GM18498 (cell line): ENCODE results near the gene LCE1A.

ENCODE experiments used
- ATAC-seq: cut with Tn5 transposase; IDR thresholded peaks from one replicate; pipeline ENCODE4 v1.9.1; 2021; ENCODE audit warnings: mild to moderate bottlenecking, moderate library complexity; ENCODE audit not compliant: unreplicated experiment

The LCE1A gene

DNA sequence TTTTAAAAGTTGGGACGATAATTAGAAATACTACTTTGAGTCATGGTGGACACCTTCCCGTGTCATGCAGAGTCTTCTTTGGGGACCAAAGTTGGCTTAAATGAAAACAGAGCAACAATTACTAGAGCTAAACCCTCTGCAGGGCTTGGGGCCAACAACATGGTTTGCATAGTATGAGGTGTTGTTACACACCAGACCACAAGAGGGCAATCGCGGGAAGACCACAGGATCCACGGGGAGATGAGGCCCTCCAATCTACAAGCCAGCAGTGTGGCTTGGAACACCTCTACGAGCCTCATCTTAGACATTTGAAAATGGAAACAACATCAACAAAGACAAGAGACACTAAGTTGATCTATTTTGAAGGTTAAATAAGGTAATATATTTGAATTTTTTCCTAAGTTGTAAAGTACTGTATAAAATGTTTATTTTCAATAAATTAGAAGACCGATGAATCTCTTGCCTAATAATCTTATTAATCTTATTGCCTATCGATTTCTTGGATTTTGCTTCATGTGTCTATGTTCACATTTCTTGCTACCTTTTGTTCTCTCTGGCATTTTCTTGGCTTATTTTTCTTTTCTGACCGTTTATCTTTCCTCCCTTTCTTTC is 42.6 kb downstream of the LCE1A start:
- peak; percentile 71 for ATAC-seq

DNA sequence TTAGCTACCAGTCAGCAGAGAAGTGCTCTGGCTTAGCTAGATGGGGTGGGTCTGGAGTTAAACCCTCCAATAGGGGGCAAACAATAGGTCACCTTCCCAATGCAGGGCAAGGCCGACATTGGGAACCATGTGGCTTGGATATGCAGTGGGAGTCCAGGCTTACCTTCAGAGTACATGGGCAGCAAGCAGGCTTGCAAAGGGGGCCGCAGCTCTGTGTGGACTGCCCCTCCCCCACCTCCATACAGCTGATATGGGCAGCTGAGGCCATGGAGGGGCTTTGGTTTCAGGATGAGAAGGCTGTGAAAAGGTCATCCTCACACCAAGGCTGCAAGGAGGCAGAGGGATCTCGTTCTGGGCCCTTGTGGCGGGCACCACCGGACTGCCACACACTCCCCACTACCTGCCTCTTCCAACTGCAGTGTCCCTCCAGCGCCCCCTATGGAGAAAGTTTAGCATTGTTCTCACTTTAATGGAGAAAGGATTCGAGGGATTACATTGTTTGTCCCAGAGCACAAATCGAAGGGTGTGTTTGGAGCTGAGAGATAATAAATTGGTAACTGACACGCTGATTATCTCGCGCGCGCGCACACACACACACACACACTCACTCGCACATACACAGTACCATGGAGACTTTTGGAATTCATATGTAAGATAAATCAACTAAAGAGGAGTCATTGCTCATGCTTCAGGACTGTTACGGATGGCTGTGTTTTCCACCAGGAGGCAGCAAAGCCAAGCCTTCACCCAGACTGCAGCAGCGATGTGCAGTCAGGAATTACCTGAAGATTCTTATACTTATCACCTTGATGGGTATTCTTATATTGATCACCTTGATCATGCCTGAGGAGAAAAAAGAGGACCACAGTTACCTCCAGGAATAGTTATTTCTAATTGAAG is 43.8 kb downstream of the LCE1A start:
- no peak for ATAC-seq

DNA sequence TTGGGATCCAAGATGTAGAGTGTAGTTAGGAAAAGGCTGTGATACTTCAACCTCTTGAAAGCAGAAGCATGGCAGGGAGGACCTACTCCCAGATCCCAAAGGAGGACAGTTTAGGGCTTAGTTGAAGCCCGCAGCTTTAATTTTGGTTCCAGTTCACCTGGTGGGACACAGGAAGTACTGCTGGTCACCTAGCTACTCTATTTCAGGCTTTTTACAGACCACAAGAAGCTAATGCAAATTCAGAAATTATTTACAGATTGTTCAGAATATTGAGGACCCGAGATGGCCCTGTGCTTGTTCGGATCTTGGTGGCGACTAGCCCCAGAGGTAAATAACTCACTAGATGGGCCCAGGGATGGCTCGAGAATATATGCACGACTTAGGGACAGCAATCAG is 44.5 kb downstream of the LCE1A start:
- no peak for ATAC-seq

DNA sequence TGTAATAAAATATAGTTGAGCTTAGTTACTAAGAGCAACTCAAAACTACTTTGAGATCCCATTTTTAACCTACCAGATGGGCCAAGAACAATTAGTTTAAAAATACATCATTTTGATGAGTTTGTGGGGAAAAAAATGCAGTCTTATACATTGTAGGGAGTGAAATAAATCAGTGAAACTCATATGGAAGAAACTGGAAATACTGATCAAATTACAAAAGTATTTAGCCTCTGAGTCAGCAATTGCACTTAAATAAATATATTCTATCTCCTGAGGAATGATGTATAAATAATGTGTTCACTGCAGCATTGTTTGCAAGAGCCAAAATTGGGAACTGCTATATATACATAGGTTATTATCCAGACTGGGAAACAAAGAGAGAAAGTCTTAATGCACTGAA is 46.2 kb downstream of the LCE1A start:
- no peak for ATAC-seq

DNA sequence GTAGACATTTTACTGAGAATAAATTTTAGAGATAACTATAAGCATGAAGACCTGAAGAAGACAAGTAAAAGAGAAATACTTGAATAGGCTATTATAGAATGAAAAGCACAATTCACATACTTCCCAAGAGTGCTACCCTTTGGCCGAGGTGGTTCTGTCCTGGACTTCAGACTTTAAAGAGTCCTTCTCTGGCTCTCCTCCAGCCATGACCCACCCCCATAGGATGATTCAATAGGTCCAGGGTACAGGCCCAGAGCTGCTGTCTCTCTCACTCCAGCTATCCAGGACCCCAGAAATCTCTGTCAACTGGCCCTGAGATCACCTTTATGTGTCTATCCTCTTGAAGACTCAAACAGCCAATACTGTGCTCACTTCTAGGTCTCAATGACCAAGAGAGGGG is 49.6 kb downstream of the LCE1A start:
- ATAC-seq = no peak
